NB4 (cell line): ENCODE results near the gene MAPK8IP1.

Experiments
- POLR2A ChIP-seq: IDR thresholded peaks from 2 replicates; pipeline ENCODE4 v1.6.1; 2011; ENCODE audit warnings: mild to moderate bottlenecking; ENCODE audit not compliant: insufficient read length; ENCODE audit errors: extremely low read depth
- TF ChIP-seq, protein P1 (sequence below): IDR thresholded peaks from one replicate; pipeline ENCODE4 v1.5.1; 2012; ENCODE audit warnings: low read depth, low read length

DNA sequence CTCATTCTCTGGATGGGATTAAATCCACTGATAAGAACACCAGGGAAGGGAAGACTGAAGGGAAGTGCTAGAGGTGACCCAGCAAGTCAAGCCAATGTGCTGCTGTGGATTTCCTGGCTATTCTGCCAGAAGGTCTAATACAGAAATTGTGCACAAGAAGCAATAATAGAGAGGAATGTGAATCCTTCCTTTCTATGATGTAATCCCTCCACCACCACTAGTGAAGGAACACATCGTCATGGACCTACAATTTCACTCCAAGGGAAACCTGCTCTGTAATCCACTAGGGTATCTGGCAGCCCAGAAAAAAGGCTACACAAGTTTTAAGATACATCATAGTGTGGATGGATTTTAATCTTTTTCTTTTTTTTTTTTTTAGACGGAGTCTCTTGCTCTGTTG lies 54.4 kb downstream of the MAPK8IP1 start:
- TF ChIP-seq, protein P1, sequence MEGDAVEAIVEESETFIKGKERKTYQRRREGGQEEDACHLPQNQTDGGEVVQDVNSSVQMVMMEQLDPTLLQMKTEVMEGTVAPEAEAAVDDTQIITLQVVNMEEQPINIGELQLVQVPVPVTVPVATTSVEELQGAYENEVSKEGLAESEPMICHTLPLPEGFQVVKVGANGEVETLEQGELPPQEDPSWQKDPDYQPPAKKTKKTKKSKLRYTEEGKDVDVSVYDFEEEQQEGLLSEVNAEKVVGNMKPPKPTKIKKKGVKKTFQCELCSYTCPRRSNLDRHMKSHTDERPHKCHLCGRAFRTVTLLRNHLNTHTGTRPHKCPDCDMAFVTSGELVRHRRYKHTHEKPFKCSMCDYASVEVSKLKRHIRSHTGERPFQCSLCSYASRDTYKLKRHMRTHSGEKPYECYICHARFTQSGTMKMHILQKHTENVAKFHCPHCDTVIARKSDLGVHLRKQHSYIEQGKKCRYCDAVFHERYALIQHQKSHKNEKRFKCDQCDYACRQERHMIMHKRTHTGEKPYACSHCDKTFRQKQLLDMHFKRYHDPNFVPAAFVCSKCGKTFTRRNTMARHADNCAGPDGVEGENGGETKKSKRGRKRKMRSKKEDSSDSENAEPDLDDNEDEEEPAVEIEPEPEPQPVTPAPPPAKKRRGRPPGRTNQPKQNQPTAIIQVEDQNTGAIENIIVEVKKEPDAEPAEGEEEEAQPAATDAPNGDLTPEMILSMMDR = no peak
- no peak for TF ChIP-seq POLR2A
